Posterior cingulate gyrus (tissue), 11 donors: ENCODE data around the gene GRK6.
A peak's percentile ranks its signal among the peaks of the same experiment; 100 is the strongest.

Experiments used
- DNase-seq, 10 donors: peaks; one replicate each; pipeline versions ENCODE4 v3.0.0 to v3.0.0-alpha.2; 2020 to 2021; ENCODE audit warnings: mixed read lengths in 3 of 10
- intact Hi-C: fragments of 100-400 bp; cut with DNase I; formaldehyde crosslinking; loops from one replicate; pipeline ENCODE4 v1.15.1; 2023

The GRK6 gene

DNA sequence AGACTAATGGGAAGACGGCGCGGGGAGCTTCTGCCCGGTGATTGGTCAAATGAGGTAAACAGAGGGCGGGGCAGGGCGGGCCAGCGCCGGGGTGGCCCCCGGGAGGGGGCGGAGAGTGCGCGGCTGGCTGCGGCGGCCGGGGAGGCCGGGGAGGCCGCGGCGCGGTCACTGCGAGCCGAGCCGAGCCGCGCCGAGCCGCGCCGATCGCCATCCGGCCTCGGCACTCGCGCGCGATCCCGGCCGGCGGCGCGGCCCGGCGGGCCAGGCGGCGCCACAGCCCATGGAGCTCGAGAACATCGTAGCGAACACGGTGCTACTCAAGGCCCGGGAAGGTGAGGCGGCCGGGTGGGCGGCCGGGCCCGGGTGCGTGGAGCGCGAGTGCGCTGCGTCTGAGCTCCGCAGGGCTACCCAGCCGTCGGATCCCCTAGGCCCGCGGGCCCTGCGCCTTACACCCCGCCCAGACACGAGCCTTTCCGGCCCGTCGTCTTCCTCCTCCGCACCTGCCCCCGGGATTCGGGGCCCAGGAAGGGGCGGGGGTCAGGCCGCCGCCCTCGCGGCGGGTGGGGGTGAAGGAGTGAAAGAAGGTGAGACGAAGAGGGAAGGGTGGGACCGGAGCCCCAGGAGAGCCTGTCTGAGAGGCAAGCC is at the start of gene GRK6:
Gene GRK6, plus strand, starts transcription at position 111 of the 645 bp plus-strand sequence. Its CDS starts 170 bp downstream, at position 281.
- intact Hi-C loops, result loop anchor here (2.0 kb wide), 2 partner anchors 22 to 28 kb away; no protein-coding TSS in a partner anchor

DNA sequence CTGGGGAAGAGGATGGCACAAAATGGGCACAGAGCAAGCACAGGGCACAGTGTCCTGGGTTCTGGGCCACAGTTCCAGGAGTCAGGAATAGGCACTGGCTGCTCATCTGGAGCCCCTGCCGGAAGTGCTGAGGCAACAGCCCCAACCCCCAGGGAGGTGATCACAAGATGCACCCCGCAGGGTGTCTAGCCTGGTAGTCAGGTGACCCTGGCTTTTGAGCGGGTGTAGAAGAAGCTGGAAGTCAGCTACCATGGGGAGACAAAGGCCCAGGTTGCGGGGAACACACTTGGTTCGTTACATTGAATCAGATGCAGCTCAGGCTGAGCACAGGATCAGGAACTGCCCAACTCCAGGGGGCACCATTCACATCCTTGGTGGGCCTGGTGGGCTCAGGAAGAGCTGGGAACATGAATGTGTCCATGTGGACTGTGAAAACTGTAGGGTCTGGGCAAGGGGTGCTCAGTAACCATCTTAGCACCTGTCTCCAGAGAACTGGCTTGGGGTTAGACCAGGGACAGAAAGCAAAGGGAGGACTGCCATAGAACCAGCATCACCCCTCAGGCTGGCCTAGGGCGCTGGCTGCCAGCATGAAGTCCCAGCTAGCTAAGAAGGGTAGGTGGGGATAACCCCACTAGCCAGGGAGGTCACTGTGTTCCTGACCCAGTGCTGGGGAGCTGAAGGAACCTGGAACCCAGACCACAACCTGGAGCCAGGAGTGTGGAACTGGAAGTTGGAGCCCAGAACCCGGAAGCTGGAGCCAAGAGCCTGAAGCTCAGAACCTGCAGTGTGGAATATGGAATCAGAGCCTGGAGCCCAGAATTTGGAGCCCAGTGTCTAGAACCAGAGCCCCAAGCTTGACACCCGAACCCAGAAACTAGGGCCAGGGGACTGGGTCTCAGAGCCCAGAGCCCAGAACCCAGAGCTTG is 48.4 kb upstream of the GRK6 start:
- intact Hi-C loops, result no loop called here
- no peak for DNase-seq

More for the DNA sequence above, at the start of gene GRK6:
- DNase-seq, result peak in 2 of 10 donors; percentile 84 to 89

DNA sequence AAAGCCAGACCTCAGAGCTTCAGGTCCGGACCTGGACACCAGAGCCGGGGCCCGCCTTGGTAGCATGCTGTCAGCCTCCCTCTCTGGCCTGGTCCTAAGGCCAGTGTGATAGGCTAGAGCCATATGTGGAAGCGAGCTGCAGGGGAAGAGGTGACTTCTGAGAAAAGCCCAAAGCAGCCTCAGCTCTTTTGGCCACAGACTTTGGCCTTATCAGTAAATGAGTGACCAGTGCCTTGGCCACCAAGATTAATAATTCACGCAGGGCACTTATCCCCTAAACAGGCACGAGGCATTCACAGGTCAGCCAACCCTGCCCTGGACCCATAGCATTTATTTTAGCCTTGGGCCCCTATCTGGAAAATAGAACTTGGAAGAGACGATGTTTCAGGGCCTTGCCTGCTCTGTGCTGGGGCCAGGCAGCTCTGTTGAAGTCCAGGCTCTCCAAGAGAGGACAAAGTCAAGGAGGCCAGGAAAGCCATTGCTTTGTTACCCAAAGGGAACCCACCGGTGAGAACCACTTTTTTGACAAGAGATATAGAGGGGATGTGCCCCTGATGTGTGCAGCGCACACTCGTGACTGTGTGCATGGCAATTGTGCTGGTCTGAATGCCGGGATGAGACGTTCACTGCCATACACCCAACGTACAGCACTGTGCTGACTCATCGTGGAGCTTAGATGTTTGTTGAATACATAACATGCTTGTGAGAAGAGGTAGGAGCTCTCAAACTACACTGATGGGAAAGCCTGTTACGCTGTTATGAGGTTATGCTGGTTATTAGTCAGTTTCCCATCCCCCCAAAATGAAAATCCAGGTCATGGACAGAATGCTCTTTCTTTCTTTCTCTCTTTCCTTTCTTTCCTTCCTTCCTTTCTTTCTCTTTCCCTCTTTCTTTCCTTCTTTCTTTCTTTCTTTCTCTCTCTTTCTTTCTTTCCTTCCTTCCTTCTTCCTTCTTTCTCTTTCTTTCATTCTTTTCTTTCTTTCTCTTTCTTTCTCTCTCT is 47.3 kb upstream of the GRK6 start:
- intact Hi-C loops, result no loop called here
- no peak for DNase-seq

DNA sequence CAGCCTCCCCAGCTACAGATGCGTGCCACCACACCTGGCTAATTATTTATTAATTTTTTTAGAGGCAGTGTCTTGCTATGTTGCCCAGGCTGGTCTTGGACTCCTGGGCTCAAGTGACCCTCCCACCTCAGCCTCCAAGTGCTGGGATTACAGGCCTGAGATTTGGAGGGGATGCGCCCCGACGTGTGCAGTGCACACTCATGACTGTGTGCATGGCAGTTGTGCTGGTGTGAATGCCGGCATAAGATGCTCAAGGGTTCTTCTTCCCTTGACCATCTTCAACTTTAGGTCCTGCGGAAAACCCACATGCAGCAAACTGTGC is 45.7 kb upstream of the GRK6 start:
- DNase-seq, result no peak
- intact Hi-C loops, result no loop called here

DNA sequence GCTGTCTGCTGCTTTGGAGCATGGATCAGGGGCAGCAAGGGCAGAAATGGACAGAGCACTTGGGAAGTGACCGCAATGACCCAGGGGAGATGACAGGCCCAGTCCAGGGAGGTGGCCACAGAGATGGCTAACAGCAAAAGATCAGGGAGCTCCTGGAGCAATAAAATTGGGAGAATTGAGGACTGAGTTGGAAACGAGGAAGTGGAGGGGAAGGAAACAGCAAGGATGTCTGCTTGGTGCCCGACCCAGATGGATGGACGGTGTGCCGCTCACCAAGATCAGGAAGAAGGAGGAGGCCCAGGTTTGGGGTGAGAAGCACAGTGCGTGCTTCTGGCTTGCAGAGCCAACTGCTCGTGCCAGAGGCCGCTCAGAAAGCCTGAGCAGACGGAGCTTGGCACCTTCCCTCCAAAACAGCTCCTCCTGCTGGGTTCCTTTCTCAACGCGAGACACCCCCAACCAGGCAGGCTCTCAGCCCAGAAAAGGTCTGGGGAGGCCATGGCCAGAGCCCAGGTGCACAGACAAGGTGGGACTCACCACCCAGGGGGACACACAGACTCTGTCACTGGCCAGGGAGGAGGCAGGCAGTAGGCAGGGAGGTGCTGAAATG is 44.0 kb upstream of the GRK6 start:
- intact Hi-C loops, result no loop called here
- peak in 6 of 10 donors; percentile 18 to 90 (median 51) for DNase-seq

DNA sequence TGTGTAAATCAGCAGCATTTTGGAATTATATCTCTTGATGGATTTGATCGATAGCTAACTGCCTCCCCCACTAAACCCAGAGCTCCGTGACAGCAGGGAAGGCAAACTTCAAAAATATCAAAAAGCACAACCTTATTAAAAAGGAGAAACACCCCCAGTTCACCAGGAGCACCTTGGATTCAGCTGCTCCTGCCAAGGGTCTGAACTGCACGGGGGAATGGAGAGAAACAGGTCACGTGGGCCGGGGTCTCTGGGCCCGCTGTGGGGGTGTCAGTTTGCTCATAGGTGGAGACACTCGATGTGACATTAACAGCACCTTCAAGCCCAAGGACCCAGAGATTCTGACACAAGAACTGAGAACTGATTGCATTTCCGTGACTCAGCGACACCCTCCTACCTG is 43.3 kb upstream of the GRK6 start:
- intact Hi-C loops, result no loop called here
- DNase-seq, result no peak

DNA sequence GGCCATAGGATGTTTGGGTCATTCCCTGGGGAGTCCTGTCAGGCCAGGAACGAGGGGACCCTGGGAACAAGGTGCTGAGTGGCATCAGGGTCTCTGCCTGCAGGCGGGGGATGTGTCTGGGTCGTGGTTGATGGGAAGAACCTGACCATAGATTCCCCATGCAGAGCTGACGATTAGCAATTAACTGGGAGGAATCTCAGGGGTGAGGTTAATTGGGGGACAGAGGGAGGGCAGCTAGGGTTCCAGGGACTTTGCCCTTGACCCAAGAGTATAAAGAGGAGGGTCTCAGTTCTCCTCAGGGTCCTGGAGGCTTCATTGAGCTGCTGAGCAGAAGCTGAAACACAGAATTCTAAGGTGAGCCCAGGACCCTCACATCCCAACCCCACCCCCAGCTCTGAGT is 42.3 kb upstream of the GRK6 start, which contains the start of gene SLC34A1:
Gene SLC34A1, plus strand, starts transcription at position 301 of the 400 bp plus-strand sequence. CDS start 1,308 bp downstream, outside the sequence.
- intact Hi-C loops, result no loop called here
- no peak for DNase-seq

DNA sequence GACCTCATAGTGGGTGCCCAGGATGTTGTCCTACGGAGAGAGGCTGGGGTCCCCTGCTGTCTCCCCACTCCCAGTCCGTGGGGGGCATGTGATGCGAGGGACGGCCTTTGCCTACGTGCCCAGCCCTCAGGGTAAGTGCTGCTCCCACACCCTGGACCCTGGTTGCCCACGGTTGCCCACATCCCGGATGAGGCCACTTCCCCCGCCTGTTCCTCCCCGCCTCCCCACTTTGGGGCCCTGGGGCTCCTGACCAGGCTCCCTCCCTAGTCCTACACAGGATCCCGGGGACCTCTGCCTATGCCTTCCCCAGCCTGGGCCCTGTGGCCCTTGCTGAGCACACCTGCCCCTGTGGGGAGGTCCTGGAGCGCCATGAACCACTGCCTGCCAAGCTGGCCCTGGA is 40.8 kb upstream of the GRK6 start:
- DNase-seq, result no peak
- intact Hi-C loops, result no loop called here

DNA sequence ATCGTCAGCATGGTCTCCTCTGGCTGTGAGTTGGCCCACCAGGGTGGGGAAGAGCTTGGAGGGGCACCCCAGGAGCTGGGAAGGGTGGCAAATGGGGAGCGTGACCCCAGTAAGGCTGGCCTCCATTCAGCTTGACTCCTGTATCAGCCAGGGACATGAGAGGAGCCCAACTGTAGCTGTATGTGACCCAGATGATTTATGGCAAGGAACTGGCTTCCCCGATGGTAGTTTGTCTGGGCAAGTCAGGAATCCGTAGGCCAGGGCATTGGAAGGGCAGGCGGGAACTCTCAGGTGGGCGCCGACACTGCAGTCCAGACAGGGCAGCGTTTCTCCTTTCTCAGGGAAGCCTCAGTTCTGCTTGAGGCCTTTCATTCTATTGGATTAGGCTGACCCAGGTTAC is 39.9 kb upstream of the GRK6 start:
- no peak for DNase-seq
- intact Hi-C loops, result no loop called here

DNA sequence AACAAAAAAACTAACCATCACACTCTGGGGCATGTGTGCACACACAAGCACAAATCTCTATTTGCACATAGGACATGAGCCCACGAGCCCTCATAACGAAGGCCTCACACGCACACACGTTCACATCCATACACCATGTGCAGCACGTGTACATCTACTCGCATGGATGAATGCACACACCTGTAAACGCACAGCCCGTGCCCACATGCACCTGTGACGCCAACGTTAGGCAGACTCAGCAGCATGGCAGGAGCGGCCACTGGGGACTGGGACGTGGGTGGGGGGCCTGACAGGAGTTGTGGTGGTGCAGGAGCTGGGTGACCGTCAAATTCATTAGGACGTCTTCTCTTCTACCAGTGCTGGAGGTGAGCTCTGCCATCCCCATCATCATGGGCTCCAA is 39.1 kb upstream of the GRK6 start:
- DNase-seq, result no peak
- intact Hi-C loops, result no loop called here

DNA sequence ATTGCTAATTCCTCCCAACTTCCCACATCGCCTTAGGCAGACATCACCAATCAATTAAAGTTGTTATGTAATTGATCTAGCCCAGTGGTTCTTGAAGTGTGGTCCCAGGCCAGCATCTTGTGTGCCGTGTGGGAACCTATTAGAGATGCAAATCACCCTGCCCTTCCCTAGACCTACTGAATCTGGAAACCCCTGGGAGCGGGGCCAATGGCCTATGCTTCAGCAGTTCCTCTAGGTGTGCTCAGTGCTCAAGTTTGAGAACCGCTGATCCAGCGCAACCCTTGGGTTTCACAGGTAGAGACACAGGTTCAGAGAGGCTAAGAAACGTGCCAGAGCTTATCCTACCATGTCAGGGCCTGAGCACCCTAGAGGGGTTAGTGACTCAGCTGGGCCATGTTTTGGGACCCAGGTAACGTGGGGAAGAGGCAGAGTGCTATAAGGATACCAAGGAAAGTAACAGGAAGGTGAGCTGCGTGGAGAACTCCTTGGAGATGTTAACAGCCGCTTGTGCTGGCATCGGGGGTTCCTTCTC is 37.9 kb upstream of the GRK6 start:
- no peak for DNase-seq
- intact Hi-C loops, result no loop called here

DNA sequence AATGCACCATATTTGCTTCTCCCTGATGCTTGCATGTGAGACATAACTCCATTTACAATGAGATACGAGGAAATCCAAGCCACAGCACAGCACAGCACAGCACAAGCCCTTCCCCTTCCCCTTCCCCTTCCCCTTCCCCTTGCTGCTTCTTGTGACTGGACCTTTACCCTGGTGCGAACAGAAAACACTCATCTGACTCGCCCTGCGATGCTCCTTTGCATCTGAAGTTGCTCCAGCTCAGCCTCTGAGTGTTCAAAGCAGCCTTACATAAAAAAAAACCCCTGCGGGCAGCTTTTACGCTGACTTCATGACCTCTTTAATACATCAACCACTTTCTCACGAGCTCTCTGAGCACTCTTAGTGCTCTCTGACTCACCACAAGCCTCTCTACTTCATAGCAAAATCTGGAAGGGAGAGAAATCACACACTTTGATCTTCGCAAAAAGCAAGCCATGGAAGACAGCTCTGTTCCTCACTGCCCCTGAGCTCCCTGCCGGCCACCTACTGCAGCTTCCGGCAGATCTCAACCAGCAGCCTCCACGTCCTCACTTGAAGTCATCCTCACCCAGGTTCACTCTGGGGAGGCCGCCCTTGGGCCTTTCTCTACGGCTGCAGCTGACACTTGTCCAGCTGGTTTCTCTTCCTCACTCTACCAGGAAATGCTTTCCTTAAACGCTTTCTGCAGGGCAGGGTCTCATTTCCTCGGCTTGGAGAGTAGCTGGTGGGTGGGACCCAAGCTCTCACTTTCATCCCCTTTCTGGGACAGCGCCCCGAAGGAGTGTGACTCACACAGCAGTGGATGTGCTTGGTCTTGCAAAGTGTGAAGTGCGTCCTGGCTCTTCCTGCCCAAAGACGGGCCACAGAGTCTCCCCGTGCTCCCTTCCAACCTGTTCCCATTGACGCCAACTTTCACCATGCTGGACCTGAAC is 37.0 kb upstream of the GRK6 start:
- intact Hi-C loops, result loop anchor here (1.0 kb wide), 1 partner anchor 112 kb away; no protein-coding TSS in a partner anchor
- DNase-seq, result no peak

DNA sequence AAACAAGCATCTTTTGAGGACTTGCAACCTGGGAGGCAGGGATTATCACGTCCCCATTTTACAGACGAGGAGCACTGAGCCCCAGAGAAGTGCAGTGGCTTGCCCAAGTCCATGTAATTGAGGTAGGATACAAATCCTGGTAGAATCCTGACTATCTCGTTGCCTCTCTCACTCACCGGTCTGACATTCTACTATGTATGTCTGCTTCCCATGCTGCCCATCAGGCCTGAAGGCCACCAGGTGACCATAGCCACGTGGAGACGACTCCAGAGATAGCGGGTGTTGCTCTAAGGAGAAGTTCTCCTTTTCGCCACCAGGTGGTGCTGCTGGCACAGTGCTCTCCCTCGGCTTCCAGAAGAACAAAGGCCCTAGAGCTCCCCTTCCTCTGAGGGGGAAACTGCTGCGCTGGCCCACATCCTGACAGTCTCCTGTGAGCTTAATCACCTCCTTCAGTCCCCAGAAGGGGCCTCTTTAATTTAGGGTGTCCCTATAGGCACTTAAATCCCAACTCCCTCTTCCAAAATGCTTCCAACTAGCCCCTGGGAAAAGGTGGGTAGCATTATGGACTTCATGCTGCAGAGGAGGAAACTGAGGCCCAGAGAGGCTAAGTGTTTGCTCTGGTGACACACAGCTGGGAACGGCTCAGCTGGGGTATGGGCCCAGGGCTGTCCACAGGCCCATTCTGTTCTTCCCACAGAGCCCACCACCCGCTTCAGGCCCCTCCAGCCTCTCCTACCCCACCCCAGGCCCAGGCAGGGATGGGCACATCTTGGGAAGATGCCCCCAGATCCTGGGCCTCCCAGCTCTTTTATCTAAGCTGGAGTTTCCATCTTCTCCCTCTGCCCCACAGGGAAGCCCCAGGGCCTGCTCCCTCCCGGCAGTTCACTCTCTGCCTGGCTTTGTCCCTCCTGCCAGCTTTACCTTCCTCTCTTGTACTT is 35.8 kb upstream of the GRK6 start:
- intact Hi-C loops, result loop anchor here (1.0 kb wide), 1 partner anchor 111 kb away; no protein-coding TSS in a partner anchor
- peak; percentile 49 to 97 (median 83) for DNase-seq

DNA sequence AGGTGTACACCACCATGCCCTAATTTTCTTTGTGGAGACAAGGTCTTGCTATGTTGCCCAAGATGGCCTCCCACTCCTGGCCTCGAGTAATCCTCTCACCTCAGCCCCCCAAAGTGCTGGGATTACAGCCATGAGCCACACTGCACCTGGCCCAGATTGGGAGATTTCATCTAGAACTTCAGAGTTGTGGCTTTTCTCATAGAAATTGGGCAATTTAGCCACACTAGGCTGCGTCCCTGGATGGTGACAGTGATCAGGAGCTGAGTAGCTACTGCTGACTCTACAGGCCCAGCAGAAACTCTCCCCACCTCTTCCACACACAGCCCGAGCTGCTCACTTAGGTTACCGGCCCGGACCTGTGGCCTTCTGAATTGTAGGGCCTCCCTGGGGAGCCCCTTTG is 33.7 kb upstream of the GRK6 start:
- intact Hi-C loops, result no loop called here
- no peak for DNase-seq

DNA sequence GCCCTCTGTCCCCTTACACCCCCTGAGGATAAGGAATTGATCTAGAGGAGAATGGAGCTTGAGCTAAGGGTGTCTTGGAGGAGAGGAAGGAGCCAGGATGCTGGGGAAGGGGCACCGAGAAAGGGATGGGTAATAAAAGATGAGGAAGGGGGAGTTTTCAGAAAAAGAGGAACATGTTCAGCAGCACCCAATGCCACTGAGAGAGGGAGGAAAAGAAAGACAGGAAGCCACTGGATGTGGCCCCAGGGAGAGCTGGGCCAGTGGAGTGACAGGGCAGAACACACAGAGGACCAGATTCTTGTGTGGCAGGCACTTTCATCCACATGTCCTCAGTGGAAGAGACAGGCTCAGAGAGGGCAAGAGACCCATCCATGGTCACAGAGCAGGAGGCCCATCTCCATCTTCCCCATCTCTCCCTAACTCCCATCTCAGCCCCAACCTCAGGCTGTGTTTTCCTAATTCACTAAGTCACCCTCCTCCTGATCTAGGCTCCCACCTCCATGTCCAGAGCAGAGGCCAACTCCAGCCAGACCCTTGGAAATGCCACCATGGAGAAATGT is 33.2 kb upstream of the GRK6 start:
- DNase-seq, result no peak
- intact Hi-C loops, result no loop called here

DNA sequence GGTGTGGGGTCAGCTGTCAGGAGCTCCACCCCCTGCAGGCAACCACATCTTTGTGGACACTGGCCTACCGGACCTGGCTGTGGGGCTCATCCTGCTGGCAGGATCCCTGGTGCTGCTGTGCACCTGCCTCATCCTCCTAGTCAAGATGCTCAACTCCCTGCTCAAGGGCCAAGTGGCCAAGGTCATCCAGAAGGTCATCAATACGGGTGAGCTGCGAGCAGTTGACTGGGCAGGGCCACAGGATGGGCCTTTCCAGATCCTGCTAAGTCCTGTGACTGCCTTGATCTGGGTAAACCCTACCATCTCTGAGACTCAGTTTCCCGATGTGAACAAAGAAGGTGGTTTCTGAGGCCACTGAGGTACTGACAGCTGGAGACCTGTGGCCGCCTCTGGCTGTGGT is 32.5 kb upstream of the GRK6 start:
- intact Hi-C loops, result no loop called here
- no peak for DNase-seq

DNA sequence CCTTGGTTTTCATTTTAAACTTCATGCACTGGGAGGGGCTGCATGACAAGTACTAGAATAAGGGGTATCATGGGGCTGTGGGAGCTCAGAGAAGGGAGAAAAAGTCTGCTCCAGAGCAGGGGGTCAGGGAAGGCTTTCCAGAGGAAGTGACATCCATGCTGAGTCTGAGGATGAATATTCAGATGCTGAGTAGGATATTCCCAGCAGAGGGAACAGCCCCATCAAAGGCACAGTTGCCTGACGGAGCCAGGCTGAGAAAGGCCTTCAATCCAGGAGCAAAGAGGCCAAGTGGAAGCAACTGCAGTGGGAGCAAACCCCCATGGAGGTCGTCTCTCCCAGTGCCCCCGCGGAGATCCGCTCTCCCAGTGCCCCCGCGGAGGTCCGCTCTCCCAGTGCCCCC is 30.4 kb upstream of the GRK6 start:
- DNase-seq, result no peak
- intact Hi-C loops, result no loop called here
